Measurements from ENCODE around the gene FABP6. TPM values are rescaled to one million over a fixed set of nuclear protein-coding genes. Genes with fewer than 3 reads are reported as not detected.

The FABP6 gene
- polyA plus RNA-seq, 1 donor, result 0.24 TPM

Other genes starting within 250 kb of the FABP6 start
- 48.2 TPM for gene TTC1, start 220.4 kb upstream of the FABP6 start, polyA plus RNA-seq (ENCODE audit: insufficient read length)
- 14.1 TPM for gene PWWP2A, start 110.1 kb upstream of the FABP6 start, polyA plus RNA-seq (ENCODE audit: insufficient read length)
- gene CCNJL, start 83.1 kb downstream of the FABP6 start, polyA plus RNA-seq (ENCODE audit: insufficient read length), result 4.8 TPM
- gene C1QTNF2, start 141.1 kb downstream of the FABP6 start, polyA plus RNA-seq (ENCODE audit: insufficient read length), result 19.8 TPM
- gene FAM200C, start 170.5 kb downstream of the FABP6 start, polyA plus RNA-seq (ENCODE audit: insufficient read length), result 10.9 TPM
- gene SLU7, start 189.6 kb downstream of the FABP6 start, polyA plus RNA-seq (ENCODE audit: insufficient read length), result 42.7 TPM
- 26.3 TPM for gene PTTG1, start 192.3 kb downstream of the FABP6 start, polyA plus RNA-seq (ENCODE audit: insufficient read length)